SHP77 (cell line): Measurements from ENCODE around the gene ETV5.
"Not testable (repeated sequence)": the region's sequence is repeated elsewhere in the genome, so short reads cannot be mapped to it uniquely, and the experiment has no call there.

Source experiments
- DNase-seq, 2 experiments: peaks; one replicate each; lab custom pipeline; 2025; lab: John Stamatoyannopoulos, UW

The ETV5 gene

GRCh38 chr3:186022931-186023330, 86.0 kb downstream of the ETV5 start:
- no peak for DNase-seq

GRCh38 chr3:186021673-186022362, 87.1 kb downstream of the ETV5 start:
- no peak for DNase-seq

- not testable (repeated sequence) for DNase-seq
Observed at GRCh38 chr3:186021250-186021649, 87.6 kb downstream of the ETV5 start.

GRCh38 chr3:186019288-186019687, 89.6 kb downstream of the ETV5 start:
- not testable (repeated sequence) for DNase-seq

GRCh38 chr3:186014866-186015265, 94.0 kb downstream of the ETV5 start:
- no peak for DNase-seq

GRCh38 chr3:186013312-186013711, 95.6 kb downstream of the ETV5 start:
- no peak for DNase-seq

GRCh38 chr3:186012137-186012536, 96.8 kb downstream of the ETV5 start:
- no peak for DNase-seq

- DNase-seq = no peak
Observed at GRCh38 chr3:186004671-186005070, 104.2 kb downstream of the ETV5 start.

GRCh38 chr3:186004209-186004608, 104.7 kb downstream of the ETV5 start:
- DNase-seq = no peak

- DNase-seq = no peak
Observed at GRCh38 chr3:186003610-186004009, 105.3 kb downstream of the ETV5 start.

GRCh38 chr3:186002884-186003472, 105.9 kb downstream of the ETV5 start:
- no peak for DNase-seq

GRCh38 chr3:186001842-186002241, 107.0 kb downstream of the ETV5 start:
- no peak for DNase-seq

- no peak for DNase-seq
Observed at GRCh38 chr3:185999221-185999620, 109.7 kb downstream of the ETV5 start.

GRCh38 chr3:185998136-185998535, 110.8 kb downstream of the ETV5 start:
- DNase-seq = no peak

GRCh38 chr3:185997130-185997529, 111.8 kb downstream of the ETV5 start:
- DNase-seq = no peak
